Measurements from ENCODE around the gene THSD4.
"Not testable (repeated sequence)": the region's sequence is repeated elsewhere in the genome, so short reads cannot be mapped to it uniquely, and the experiment has no call there.

Gene THSD4

GRCh38 chr15:71436854-71437253 lies 321.6 kb downstream of the THSD4 start:
- Histone ChIP-seq H3K4me3 (ENCODE audit: control insufficient read depth in 1 of 7, extremely low read depth in 1 of 7, insufficient read depth in 4 of 7, low read depth in 2 of 7, low read length in 6 of 7) (no peak overlapping the region), H3K9me3 (ENCODE audit: control extremely low read depth in 1 of 5, control insufficient read depth in 4 of 5, insufficient read depth in 2 of 5, low read depth in 1 of 5, low read length in 4 of 5) (no peaks in the 10 kb centered on the region), H3K36me3 (ENCODE audit: control insufficient read depth in 4 of 4, insufficient read depth in 4 of 4, low read length in 3 of 4) (no peaks in the 10 kb centered on the region), H3K4me1 (ENCODE audit: control extremely low read depth in 1 of 4, control insufficient read depth in 4 of 4, insufficient read depth in 4 of 4, low read length in 3 of 4) (no peaks in the 10 kb centered on the region), H3K27me3 (replicated peaks in 2 of 5; ENCODE audit: control insufficient read depth in 4 of 5, insufficient read depth in 5 of 5, low read length in 4 of 5) (peaks cover 0 to 2% (median 0%) of the 10 kb centered on the region in 5 experiments), H3K27ac (ENCODE audit: insufficient read depth in 1 of 2, low read depth in 1 of 2, low read length in 2 of 2, poor library complexity in 1 of 2, severe bottlenecking in 2 of 2) (no peak overlapping the region)
- DNase-seq: no peak
- ChIA-PET POLR2A (no interaction called here), CTCF (interaction anchor here (1.2 to 13.3 kb wide), 2 partner anchors 14 to 51 kb away, joined by 3 to 136 read pairs; no protein-coding TSS in a partner anchor)
- WGBS (ENCODE audit: insufficient coverage): 92% methylated on average over 3 of the region's 3 CpGs

GRCh38 chr15:71437404-71437803 lies 322.1 kb downstream of the THSD4 start:
- Histone ChIP-seq H3K4me1 (ENCODE audit: control extremely low read depth in 1 of 4, control insufficient read depth in 4 of 4, insufficient read depth in 4 of 4, low read length in 3 of 4) (no peaks in the 10 kb centered on the region), H3K4me3 (ENCODE audit: control insufficient read depth in 1 of 7, extremely low read depth in 1 of 7, insufficient read depth in 4 of 7, low read depth in 2 of 7, low read length in 6 of 7) (no peak overlapping the region), H3K36me3 (ENCODE audit: control insufficient read depth in 4 of 4, insufficient read depth in 4 of 4, low read length in 3 of 4) (no peaks in the 10 kb centered on the region), H3K27me3 (replicated peaks in 2 of 5; ENCODE audit: control insufficient read depth in 4 of 5, insufficient read depth in 5 of 5, low read length in 4 of 5) (peaks cover 0 to 2% (median 0%) of the 10 kb centered on the region in 5 experiments), H3K27ac (ENCODE audit: insufficient read depth in 1 of 2, low read depth in 1 of 2, low read length in 2 of 2, poor library complexity in 1 of 2, severe bottlenecking in 2 of 2) (no peak overlapping the region), H3K9me3 (ENCODE audit: control extremely low read depth in 1 of 5, control insufficient read depth in 4 of 5, insufficient read depth in 2 of 5, low read depth in 1 of 5, low read length in 4 of 5) (no peaks in the 10 kb centered on the region)
- DNase-seq: no peak
- 100% methylated on average over 1 of the region's 3 CpGs for WGBS (ENCODE audit: insufficient coverage)
- ChIA-PET POLR2A (no interaction called here), CTCF (interaction anchor here (1.2 to 13.3 kb wide), 2 partner anchors 14 to 52 kb away, joined by 3 to 136 read pairs; no protein-coding TSS in a partner anchor)

GRCh38 chr15:71437919-71438318 lies 322.6 kb downstream of the THSD4 start:
- CTCF ChIA-PET: interaction anchor here (13.3 kb wide), 1 partner anchor 52 kb away, joined by 136 read pairs; no protein-coding TSS in a partner anchor

GRCh38 chr15:71439478-71439877 lies 324.2 kb downstream of the THSD4 start:
- H3K27ac ChIP-seq (ENCODE audit: insufficient read depth in 1 of 2, low read depth in 1 of 2, low read length in 2 of 2, poor library complexity in 1 of 2, severe bottlenecking in 2 of 2): not testable (repeated sequence)
- CTCF ChIA-PET: interaction anchor here (1.4 to 13.3 kb wide), 3 partner anchors 11 to 54 kb away, joined by 6 to 136 read pairs (median 8); no protein-coding TSS in a partner anchor

More at GRCh38 chr15:71437919-71438318, 322.6 kb downstream of the THSD4 start:
- no peak overlapping the region for H3K4me3 ChIP-seq (ENCODE audit: control insufficient read depth in 1 of 7, extremely low read depth in 1 of 7, insufficient read depth in 4 of 7, low read depth in 2 of 7, low read length in 6 of 7)
- H3K27ac ChIP-seq (ENCODE audit: insufficient read depth in 1 of 2, low read depth in 1 of 2, low read length in 2 of 2, poor library complexity in 1 of 2, severe bottlenecking in 2 of 2): no peak overlapping the region
- no peaks in the 10 kb centered on the region for H3K9me3 ChIP-seq (ENCODE audit: control extremely low read depth in 1 of 5, control insufficient read depth in 4 of 5, insufficient read depth in 2 of 5, low read depth in 1 of 5, low read length in 4 of 5)
- DNase-seq: no peak
- peaks cover 0 to 2% (median 0%) of the 10 kb centered on the region in 5 experiments for H3K27me3 ChIP-seq (replicated peaks in 2 of 5; ENCODE audit: control insufficient read depth in 4 of 5, insufficient read depth in 5 of 5, low read length in 4 of 5)
- 100% methylated on average over 3 of the region's 4 CpGs for WGBS (ENCODE audit: insufficient coverage)
- H3K4me1 ChIP-seq (ENCODE audit: control extremely low read depth in 1 of 4, control insufficient read depth in 4 of 4, insufficient read depth in 4 of 4, low read length in 3 of 4): peaks cover 0 to 1% (median 0%) of the 10 kb centered on the region in 4 experiments
- no peaks in the 10 kb centered on the region for H3K36me3 ChIP-seq (ENCODE audit: control insufficient read depth in 4 of 4, insufficient read depth in 4 of 4, low read length in 3 of 4)
- POLR2A ChIA-PET: no interaction called here

GRCh38 chr15:71440489-71441110 lies 325.3 kb downstream of the THSD4 start:
- Histone ChIP-seq H3K27me3 (replicated peaks in 2 of 5; ENCODE audit: control insufficient read depth in 4 of 5, insufficient read depth in 5 of 5, low read length in 4 of 5) (peaks cover 0 to 4% (median 2%) of the 10 kb centered on the region in 5 experiments), H3K4me1 (ENCODE audit: control extremely low read depth in 1 of 4, control insufficient read depth in 4 of 4, insufficient read depth in 4 of 4, low read length in 3 of 4) (peaks cover 0 to 1% (median 0%) of the 10 kb centered on the region in 4 experiments), H3K9me3 (ENCODE audit: control extremely low read depth in 1 of 5, control insufficient read depth in 4 of 5, insufficient read depth in 2 of 5, low read depth in 1 of 5, low read length in 4 of 5) (no peaks in the 10 kb centered on the region), H3K36me3 (ENCODE audit: control insufficient read depth in 4 of 4, insufficient read depth in 4 of 4, low read length in 3 of 4) (no peaks in the 10 kb centered on the region), H3K27ac (ENCODE audit: insufficient read depth in 1 of 2, low read depth in 1 of 2, low read length in 2 of 2, poor library complexity in 1 of 2, severe bottlenecking in 2 of 2) (no peak overlapping the region), H3K4me3 (ENCODE audit: control insufficient read depth in 1 of 7, extremely low read depth in 1 of 7, insufficient read depth in 4 of 7, low read depth in 2 of 7, low read length in 6 of 7) (no peak overlapping the region)
- peak; percentile 57 to 72 (median 71) for DNase-seq
- ChIA-PET POLR2A (interaction anchor here (0.8 kb wide), 1 partner anchor 1397 kb away, joined by 4 read pairs; no protein-coding TSS in a partner anchor), CTCF (interaction anchor here (0.6 to 13.3 kb wide), 6 partner anchors 10 to 55 kb away, joined by 3 to 136 read pairs (median 6); no protein-coding TSS in a partner anchor)
- no CpG with 5 or more reads among the region's 3 CpGs for WGBS (ENCODE audit: insufficient coverage)

More at GRCh38 chr15:71439478-71439877, 324.2 kb downstream of the THSD4 start:
- H3K4me1 ChIP-seq (ENCODE audit: control extremely low read depth in 1 of 4, control insufficient read depth in 4 of 4, insufficient read depth in 4 of 4, low read length in 3 of 4); H3K9me3 ChIP-seq (ENCODE audit: control extremely low read depth in 1 of 5, control insufficient read depth in 4 of 5, insufficient read depth in 2 of 5, low read depth in 1 of 5, low read length in 4 of 5); DNase-seq; POLR2A ChIA-PET; H3K36me3 ChIP-seq (ENCODE audit: control insufficient read depth in 4 of 4, insufficient read depth in 4 of 4, low read length in 3 of 4); H3K4me3 ChIP-seq (ENCODE audit: control insufficient read depth in 1 of 7, extremely low read depth in 1 of 7, insufficient read depth in 4 of 7, low read depth in 2 of 7, low read length in 6 of 7); H3K27me3 ChIP-seq (replicated peaks in 2 of 5; ENCODE audit: control insufficient read depth in 4 of 5, insufficient read depth in 5 of 5, low read length in 4 of 5): not testable (repeated sequence)
- no CpG with 5 or more reads among the region's 2 CpGs for WGBS (ENCODE audit: insufficient coverage)

GRCh38 chr15:71443538-71443937 lies 328.3 kb downstream of the THSD4 start:
- H3K9me3 ChIP-seq (ENCODE audit: control extremely low read depth in 1 of 5, control insufficient read depth in 4 of 5, insufficient read depth in 2 of 5, low read depth in 1 of 5, low read length in 4 of 5): no peaks in the 10 kb centered on the region
- H3K27ac ChIP-seq (ENCODE audit: insufficient read depth in 1 of 2, low read depth in 1 of 2, low read length in 2 of 2, poor library complexity in 1 of 2, severe bottlenecking in 2 of 2): no peak overlapping the region
- H3K4me3 ChIP-seq (ENCODE audit: control insufficient read depth in 1 of 7, extremely low read depth in 1 of 7, insufficient read depth in 4 of 7, low read depth in 2 of 7, low read length in 6 of 7): no peak overlapping the region
- H3K36me3 ChIP-seq (ENCODE audit: control insufficient read depth in 4 of 4, insufficient read depth in 4 of 4, low read length in 3 of 4): no peaks in the 10 kb centered on the region
- peaks cover 0 to 6% (median 2%) of the 10 kb centered on the region in 5 experiments for H3K27me3 ChIP-seq (replicated peaks in 2 of 5; ENCODE audit: control insufficient read depth in 4 of 5, insufficient read depth in 5 of 5, low read length in 4 of 5)
- ChIA-PET CTCF (interaction anchor here (0.8 to 13.3 kb wide), 8 partner anchors 10 to 358 kb away, joined by 3 to 136 read pairs (median 5); no protein-coding TSS in a partner anchor), POLR2A (no interaction called here)
- H3K4me1 ChIP-seq (ENCODE audit: control extremely low read depth in 1 of 4, control insufficient read depth in 4 of 4, insufficient read depth in 4 of 4, low read length in 3 of 4): peaks cover 0 to 1% (median 0%) of the 10 kb centered on the region in 4 experiments
- DNase-seq: peak; percentile 22 to 62 (median 54)
- WGBS (ENCODE audit: insufficient coverage): 25% methylated on average over 4 of the region's 4 CpGs
